GM19025 (cell line): Measurements from ENCODE around the gene UGP2.
"Not testable (repeated sequence)": the region's sequence is repeated elsewhere in the genome, so short reads cannot be mapped to it uniquely, and the experiment has no call there.

Experiments used
- ATAC-seq: cut with Tn5 transposase; IDR thresholded peaks from one replicate; pipeline ENCODE4 v1.9.1; 2021; ENCODE audit warnings: mild to moderate bottlenecking, low read depth, moderate library complexity; ENCODE audit not compliant: unreplicated experiment

The UGP2 gene

GRCh38 chr2:63888490-63889402, 47.0 kb downstream of the UGP2 start:
- no peak for ATAC-seq

GRCh38 chr2:63890678-63891077, 49.0 kb downstream of the UGP2 start:
- no peak for ATAC-seq

- no peak for ATAC-seq
These were observed 49.9 kb downstream of the UGP2 start for GRCh38 chr2:63891488-63892030.

- ATAC-seq: no peak
These were observed 51.5 kb downstream of the UGP2 start for GRCh38 chr2:63893163-63893562.

- no peak for ATAC-seq
These were observed 52.5 kb downstream of the UGP2 start for GRCh38 chr2:63894167-63894566.

- ATAC-seq: no peak
These were observed 57.1 kb downstream of the UGP2 start for GRCh38 chr2:63898839-63899238.

GRCh38 chr2:63899639-63900038, 57.9 kb downstream of the UGP2 start:
- no peak for ATAC-seq

- ATAC-seq: no peak
These were observed 60.5 kb downstream of the UGP2 start for GRCh38 chr2:63902149-63902548.

GRCh38 chr2:63903003-63903402, 61.3 kb downstream of the UGP2 start:
- ATAC-seq: peak; percentile 48

GRCh38 chr2:63914311-63914710, 72.6 kb downstream of the UGP2 start:
- ATAC-seq: no peak

GRCh38 chr2:63926815-63927214, 85.1 kb downstream of the UGP2 start:
- no peak for ATAC-seq

- ATAC-seq: not testable (repeated sequence)
These were observed 90.4 kb downstream of the UGP2 start for GRCh38 chr2:63932104-63932503.
